COLO668 (cell line): ENCODE data around the gene NPVF.
A peak's percentile ranks its signal among the peaks of the same experiment; 100 is the strongest.

Source experiments
- DNase-seq: peaks from one replicate; lab custom pipeline; 2025; ENCODE audit not compliant: unreplicated experiment; lab: John Stamatoyannopoulos, UW

NPVF gene

GRCh38 chr7:25228386-25228785, at the start of gene NPVF:
Gene NPVF (minus strand): TSS chr7:25228486. CDS start chr7:25228439, 47 bp downstream.
- DNase-seq, result no peak

GRCh38 chr7:25272265-25272664, 44.0 kb upstream of the NPVF start:
- no peak for DNase-seq

GRCh38 chr7:25263337-25263736, 35.1 kb upstream of the NPVF start:
- no peak for DNase-seq

GRCh38 chr7:25262586-25262985, 34.3 kb upstream of the NPVF start:
- no peak for DNase-seq

GRCh38 chr7:25261545-25262140, 33.4 kb upstream of the NPVF start:
- DNase-seq, result no peak

- no peak for DNase-seq
Observed at GRCh38 chr7:25260862-25261494, 32.7 kb upstream of the NPVF start.

- peak; percentile 75 for DNase-seq
Observed at GRCh38 chr7:25259487-25260243, 31.4 kb upstream of the NPVF start.

- no peak for DNase-seq
Observed at GRCh38 chr7:25256333-25256819, 28.1 kb upstream of the NPVF start.

GRCh38 chr7:25255611-25256332, 27.5 kb upstream of the NPVF start:
- DNase-seq, result no peak

- no peak for DNase-seq
Observed at GRCh38 chr7:25254604-25255003, 26.3 kb upstream of the NPVF start.

GRCh38 chr7:25253714-25254113, 25.4 kb upstream of the NPVF start:
- no peak for DNase-seq

GRCh38 chr7:25250386-25250785, 22.1 kb upstream of the NPVF start:
- DNase-seq, result no peak

GRCh38 chr7:25249772-25250171, 21.5 kb upstream of the NPVF start:
- DNase-seq, result no peak

- no peak for DNase-seq
Observed at GRCh38 chr7:25246306-25246705, 18.0 kb upstream of the NPVF start.

- DNase-seq, result no peak
Observed at GRCh38 chr7:25244254-25245033, 16.2 kb upstream of the NPVF start.

- no peak for DNase-seq
Observed at GRCh38 chr7:25242678-25243077, 14.4 kb upstream of the NPVF start.

GRCh38 chr7:25240896-25241295, 12.6 kb upstream of the NPVF start:
- DNase-seq, result no peak

GRCh38 chr7:25240340-25240739, 12.1 kb upstream of the NPVF start:
- no peak for DNase-seq

- DNase-seq, result no peak
Observed at GRCh38 chr7:25239888-25240287, 11.6 kb upstream of the NPVF start.

- no peak for DNase-seq
Observed at GRCh38 chr7:25238066-25238725, 9.9 kb upstream of the NPVF start.
